HG03460 (cell line): ENCODE results near the gene XRCC1.

Experiments
- ATAC-seq: cut with Tn5 transposase; IDR thresholded peaks from one replicate; pipeline ENCODE4 v1.9.1; 2021; ENCODE audit not compliant: unreplicated experiment

The XRCC1 gene

DNA sequence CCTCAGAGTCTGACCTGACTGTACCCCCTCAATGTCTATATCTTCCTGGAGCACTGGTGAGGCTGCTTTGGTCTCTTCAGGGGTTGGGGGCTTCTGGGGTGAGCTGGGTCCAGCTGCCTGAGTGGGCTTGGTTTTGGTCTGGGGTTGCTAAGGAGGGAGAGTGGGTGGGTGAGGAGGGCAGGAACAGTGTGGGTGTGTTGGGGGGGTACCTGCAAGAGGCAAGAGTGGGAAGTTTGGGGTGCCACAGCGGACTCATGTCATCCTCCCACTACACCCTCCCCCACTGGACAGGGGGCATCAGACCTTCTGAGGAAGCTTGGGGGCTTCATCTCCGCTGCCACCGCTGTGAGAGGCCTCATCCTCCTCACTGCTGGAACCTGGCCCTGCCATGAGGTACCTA lies 28.7 kb downstream of the XRCC1 start:
- no peak for ATAC-seq

DNA sequence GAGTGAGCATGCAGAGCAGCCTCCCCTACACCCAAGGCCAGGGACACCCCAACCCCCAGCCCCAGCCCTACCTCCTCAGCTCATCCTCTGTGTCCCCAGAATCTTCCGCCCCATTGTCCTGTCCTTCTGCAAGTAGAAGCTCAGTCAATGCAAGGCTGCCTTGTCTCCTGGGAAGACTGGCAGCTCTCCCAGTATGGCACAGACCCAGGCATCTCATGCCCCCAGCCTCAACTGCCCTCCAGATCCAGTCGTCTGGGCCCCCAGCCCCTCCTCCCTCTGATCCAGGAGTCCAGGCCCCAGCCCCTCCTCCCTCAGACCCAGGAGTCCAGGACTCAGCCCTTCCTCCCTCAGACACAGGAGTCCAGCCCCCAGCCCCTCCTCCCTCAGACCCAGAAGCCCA lies 29.3 kb downstream of the XRCC1 start:
- ATAC-seq = no peak

DNA sequence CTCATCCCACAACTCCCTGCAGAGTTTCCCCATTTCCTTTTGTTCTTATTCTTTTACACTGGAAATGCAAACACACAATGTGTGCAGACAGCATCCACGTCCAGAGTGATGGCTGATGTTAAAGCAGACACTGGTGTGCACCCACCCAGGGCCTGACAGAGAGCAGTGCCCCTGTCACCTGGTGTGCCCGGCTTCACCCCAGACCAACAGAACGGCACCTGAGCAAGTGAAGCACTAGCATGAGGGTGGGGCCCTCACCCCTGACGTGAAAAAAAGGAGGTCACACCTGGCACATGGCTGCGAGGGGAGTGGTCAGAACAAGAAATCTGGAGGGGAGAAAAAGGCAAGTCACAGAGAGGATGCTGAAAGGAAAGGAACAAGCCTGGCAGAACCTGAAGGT lies 30.1 kb downstream of the XRCC1 start:
- ATAC-seq = no peak

DNA sequence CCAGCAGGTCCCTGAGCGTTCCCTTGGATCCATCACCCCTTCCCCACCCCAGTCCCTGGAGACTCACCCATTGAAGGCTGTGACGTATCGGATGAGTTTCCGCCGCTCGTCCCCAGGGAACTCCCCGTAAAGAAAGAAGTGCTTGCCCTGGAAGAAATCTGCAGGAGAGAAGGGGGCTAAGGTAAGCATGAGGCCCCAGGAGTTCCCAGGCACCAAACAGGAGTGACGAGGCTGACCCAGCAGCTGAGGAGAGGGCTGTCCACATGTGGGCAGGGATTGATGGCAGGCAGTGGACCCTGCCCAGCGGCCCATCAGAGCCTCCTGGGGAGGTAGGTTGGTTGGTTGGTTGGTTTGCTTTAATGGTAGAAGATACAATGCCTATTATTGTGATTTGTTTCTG lies 31.2 kb downstream of the XRCC1 start:
- ATAC-seq = no peak

GRCh38 chr19:43541920-43542650 lies 33.2 kb downstream of the XRCC1 start:
- ATAC-seq = no peak

GRCh38 chr19:43540381-43540780 lies 34.9 kb downstream of the XRCC1 start:
- no peak for ATAC-seq

GRCh38 chr19:43538922-43539321 lies 36.4 kb downstream of the XRCC1 start:
- no peak for ATAC-seq

DNA sequence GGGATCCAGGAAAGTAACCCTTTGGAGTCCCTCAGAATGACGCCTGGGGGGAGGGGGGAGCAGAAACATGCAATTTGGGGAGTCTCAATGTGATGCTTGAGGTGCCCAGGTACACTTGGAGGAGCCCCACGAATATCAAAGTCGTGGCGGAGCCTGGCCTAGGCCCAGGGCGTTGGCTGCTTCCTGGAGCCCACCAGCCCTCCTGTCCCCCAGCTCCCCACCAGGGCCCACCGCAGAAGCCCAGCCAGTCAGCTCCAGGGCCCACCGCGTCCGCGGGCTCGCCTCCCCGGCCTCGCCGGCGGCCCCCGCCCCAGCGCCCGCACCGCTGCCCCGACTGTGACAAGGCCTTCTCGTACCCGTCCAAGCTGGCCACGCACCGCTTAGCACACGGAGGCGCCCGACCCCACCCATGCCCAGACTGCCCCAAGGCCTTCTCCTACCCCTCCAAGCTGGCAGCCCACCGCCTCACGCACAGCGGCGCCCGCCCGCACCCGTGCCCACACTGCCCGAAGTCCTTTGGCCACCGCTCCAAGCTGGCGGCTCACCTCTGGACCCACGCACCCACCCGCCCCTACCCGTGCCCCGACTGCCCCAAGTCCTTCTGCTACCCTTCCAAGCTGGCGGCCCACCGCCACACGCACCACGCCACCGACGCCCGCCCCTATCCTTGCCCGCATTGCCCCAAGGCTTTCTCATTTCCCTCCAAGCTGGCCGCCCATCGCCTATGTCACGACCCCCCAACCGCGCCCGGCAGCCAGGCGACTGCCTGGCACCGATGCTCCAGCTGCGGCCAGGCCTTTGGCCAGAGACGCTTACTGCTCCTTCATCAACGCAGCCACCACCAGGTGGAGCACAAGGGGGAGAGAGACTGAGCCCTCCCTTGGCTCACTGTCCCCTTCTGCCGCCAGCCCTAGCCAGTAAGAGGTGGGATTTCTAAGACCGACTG lies 40.2 kb downstream of the XRCC1 start:
- ATAC-seq = no peak

- no peak for ATAC-seq
Measured at GRCh38 chr19:43534305-43534815, 41.0 kb downstream of the XRCC1 start.

- ATAC-seq = peak; percentile 70
Measured at GRCh38 chr19:43533546-43534304, 41.6 kb downstream of the XRCC1 start.

GRCh38 chr19:43532962-43533545 lies 42.3 kb downstream of the XRCC1 start, which contains the start of gene ZNF575:
Gene ZNF575 (plus strand): TSS chr19:43533188. CDS start chr19:43534423, 1,235 bp downstream.
- peak; percentile 51 for ATAC-seq

DNA sequence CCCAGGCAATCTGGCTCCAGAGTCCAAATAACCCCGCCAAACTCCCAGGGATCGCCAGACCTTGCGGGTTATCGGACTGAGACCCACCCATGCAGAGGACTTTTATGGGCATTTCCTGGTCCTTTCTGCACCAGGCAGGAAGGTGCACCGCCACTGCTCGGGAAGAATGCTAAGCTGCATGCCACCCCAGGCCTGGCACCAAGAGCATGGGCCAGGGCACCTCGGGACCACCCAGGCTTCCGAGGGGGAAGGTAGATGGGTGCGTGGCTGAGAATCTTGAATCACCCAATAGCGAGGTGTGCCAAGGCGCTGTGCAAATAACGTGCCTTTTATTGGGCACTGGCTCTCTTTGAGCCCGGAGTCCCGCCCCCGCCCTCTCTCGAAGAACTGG lies 42.8 kb downstream of the XRCC1 start:
- no peak for ATAC-seq

- no peak for ATAC-seq
Measured at GRCh38 chr19:43527860-43528622, 47.3 kb downstream of the XRCC1 start.

- peak; percentile 64 for ATAC-seq
Measured at GRCh38 chr19:43526884-43527859, 48.2 kb downstream of the XRCC1 start, which contains the start of gene ETHE1. Gene ETHE1 (minus strand): TSS chr19:43527201. CDS start chr19:43527177, 24 bp downstream.

GRCh38 chr19:43525836-43526771 lies 49.2 kb downstream of the XRCC1 start:
- no peak for ATAC-seq

DNA sequence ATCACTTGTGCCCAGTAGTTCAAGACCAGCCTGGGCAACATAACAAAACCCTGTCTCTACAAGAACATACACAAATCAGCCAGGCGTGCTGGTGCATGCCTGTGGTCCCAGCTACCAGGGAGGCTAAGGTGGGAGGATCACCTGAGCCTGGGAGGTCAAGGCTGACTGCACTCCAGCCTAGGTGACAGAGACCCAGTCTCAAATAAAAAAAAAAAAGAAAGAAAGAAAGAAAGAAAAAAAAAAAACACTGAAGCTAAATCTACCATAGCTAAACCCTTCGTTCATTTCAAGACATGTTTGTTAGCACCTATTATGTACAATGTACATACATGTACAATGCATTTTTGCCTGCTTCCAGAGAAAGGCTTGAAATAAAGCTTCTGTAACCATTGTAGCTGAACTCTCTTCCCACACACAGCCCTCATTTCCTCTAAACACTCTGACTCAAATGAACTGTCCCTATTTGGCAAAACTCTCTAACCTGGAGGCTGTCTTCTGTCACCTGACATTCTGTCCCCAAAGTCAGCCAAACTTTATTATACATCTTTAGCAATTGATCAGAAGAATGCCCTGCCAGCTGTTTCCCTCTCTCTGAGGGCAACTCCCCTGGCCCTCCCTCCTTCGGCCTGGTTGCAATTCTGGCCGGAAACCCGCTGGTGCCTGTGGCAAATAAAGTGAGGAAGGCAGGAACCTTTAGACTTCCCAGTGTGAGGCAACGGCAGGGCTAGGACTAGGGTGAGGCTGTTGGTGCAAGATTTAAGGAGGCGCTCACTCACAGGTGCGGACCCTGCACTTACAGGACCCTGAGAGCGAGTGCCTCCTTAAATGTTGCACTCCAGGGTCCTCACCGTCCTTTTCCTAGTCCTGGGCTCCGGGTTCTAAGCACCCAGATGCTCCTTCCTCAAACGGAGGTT lies 50.1 kb downstream of the XRCC1 start:
- ATAC-seq = no peak
